Gastrocnemius medialis (tissue), 4 donors: Measurements from ENCODE around the gene CLDN4.

Experiments
- CTCF ChIP-seq, 5 experiments: fragments of 450-650 bp in 3 of 5; fragments of 200-600 bp in 2 of 5; sonication (generic) in 2 of 5; IDR thresholded peaks in 4 of 5; conservative IDR thresholded peaks in 1 of 5; 1 replicate in 4 of 5; 2 replicates in 1 of 5; pipeline ENCODE4 v1.5.1; 2016 to 2019; ENCODE audit warnings: antibody characterized with exemption in 5 of 5, mild to moderate bottlenecking in 3 of 5, moderate library complexity in 3 of 5
- POLR2A ChIP-seq, 2 donors: fragments of 450-650 bp; IDR thresholded peaks; one replicate each; pipeline ENCODE4 v1.6.1; 2017; ENCODE audit warnings: antibody characterized with exemption in 2 of 2, mild to moderate bottlenecking in 2 of 2, moderate library complexity in 2 of 2

- TF ChIP-seq CTCF (IDR thresholded peaks at IDR 0.05 in 4 of 5, conservative IDR thresholded peaks at IDR 0.05 in 1 of 5) (no peak), POLR2A (IDR thresholded peaks at IDR 0.05) (no peak)
These were observed 40.6 kb downstream of the CLDN4 start for GRCh38 chr7:73871163-73872011.
